ENCODE measurements around the gene NF1.

NF1 gene

GRCh38 chr17:31095236-31096105 is 694 bp downstream of the NF1 start (continued):
- TF ChIP-seq HIC1 (tag by site-specific recombination; IDR thresholded peaks at IDR 0.05) (0 out of 2 replicates have a peak, but pooled peaks have one; percentile 11), ZNF658 (tag by site-specific recombination; IDR thresholded peaks at IDR 0.05) (no peak), GLIS1 (tag by site-specific recombination; IDR thresholded peaks at IDR 0.05) (peak; percentile 73), GLIS2 (tag by site-specific recombination; IDR thresholded peaks at IDR 0.05) (peak; percentile 97), ZNF248 (tag by site-specific recombination; IDR thresholded peaks at IDR 0.05) (no peak), ZNF843 (tag by site-specific recombination; IDR thresholded peaks at IDR 0.05) (peak; percentile 16; the same call in 1 of the 2 replicates), GLI4 (tag by site-specific recombination; IDR thresholded peaks at IDR 0.05) (peak; percentile 76; the same call in 1 of the 2 replicates), ZFP3 (tag by site-specific recombination; IDR thresholded peaks at IDR 0.05; ENCODE audit: low read depth) (no peak), ZNF433 (tag by site-specific recombination; IDR thresholded peaks at IDR 0.05; ENCODE audit: low read depth) (no peak), ZNF362 (tag by site-specific recombination; IDR thresholded peaks at IDR 0.05) (peak; percentile 76; the same call in 1 of the 2 replicates), ZNF521 (tag by site-specific recombination; IDR thresholded peaks at IDR 0.05) (no peak), ZNF571 (tag by site-specific recombination; IDR thresholded peaks at IDR 0.05) (no peak), ZNF398 (tag by site-specific recombination; IDR thresholded peaks at IDR 0.05) (peak; percentile 99)

- Histone ChIP-seq H3K4me1 (ENCODE audit: control insufficient read depth, insufficient read depth, low read length) (peaks cover 4% of the 10 kb centered on the region; the same call in 1 of the 2 replicates), H3K9me3 (ENCODE audit: control insufficient read depth, insufficient read depth, low read depth, low read length) (no peaks in the 10 kb centered on the region), H3K27ac (ENCODE audit: extremely low read depth, low read depth, low read length) (peak overlapping the region; percentile 94), H3K4me3 (ENCODE audit: low read depth, low read length) (peak overlapping the region; percentile 70), H3K36me3 (ENCODE audit: control insufficient read depth in 2 of 2, insufficient read depth in 1 of 2, low read length in 2 of 2) (peaks cover 3 to 4% of the 10 kb centered on the region in 2 experiments; a peak in 2 of 3 replicates)
- CTCF ChIA-PET = interaction anchor here (0.6 to 1.9 kb wide), 7 partner anchors 16 to 979 kb away, joined by 3 to 7 read pairs (median 3); partner anchors contain the start of gene NSRP1
- POLR2A ChIA-PET = interaction anchor here (0.6 to 2.0 kb wide), 7 partner anchors 10 to 139 kb away, joined by 3 to 12 read pairs (median 8); no protein-coding TSS in a partner anchor
- TF ChIP-seq HOXC10 (CRISPR knock-in tag; IDR thresholded peaks at IDR 0.05) (no peak), ZNF274 (IDR thresholded peaks at IDR 0.05; ENCODE audit: low read length) (no peak), ZNF274 (tag by site-specific recombination; IDR thresholded peaks at IDR 0.05; ENCODE audit: borderline replicate concordance) (no peak), ZNF146 (tag by site-specific recombination; IDR thresholded peaks at IDR 0.05) (no peak), ZNF433 (tag by site-specific recombination; IDR thresholded peaks at IDR 0.05; ENCODE audit: low read depth) (no peak), ZNF404 (tag by site-specific recombination; IDR thresholded peaks at IDR 0.05) (no peak), ZNF76 (tag by site-specific recombination; IDR thresholded peaks at IDR 0.05; ENCODE audit: borderline replicate concordance, low read depth) (0 out of 2 replicates have a peak, but pooled peaks have one; percentile 26), ZNF398 (tag by site-specific recombination; IDR thresholded peaks at IDR 0.05) (peak; percentile 1; the same call in 1 of the 2 replicates), SALL2 (tag by site-specific recombination; IDR thresholded peaks at IDR 0.05; ENCODE audit: borderline replicate concordance) (no peak), SP7 (tag by site-specific recombination; IDR thresholded peaks at IDR 0.05) (0 out of 2 replicates have a peak, but pooled peaks have one; percentile 9), PRDM1 (tag by site-specific recombination; IDR thresholded peaks at IDR 0.05) (peak; percentile 61), PRDM4 (tag by site-specific recombination; IDR thresholded peaks at IDR 0.05) (no peak), ZNF394 (tag by site-specific recombination; IDR thresholded peaks at IDR 0.05; ENCODE audit: borderline replicate concordance) (no peak)
Measured at GRCh38 chr17:31096106-31096436, 1.3 kb downstream of the NF1 start.

Measured in HEK293 (cell line).